Measurements from ENCODE around the gene TFPI.
"Not testable (repeated sequence)": the region's sequence is repeated elsewhere in the genome, so short reads cannot be mapped to it uniquely, and the experiment has no call there.

The TFPI gene

DNA sequence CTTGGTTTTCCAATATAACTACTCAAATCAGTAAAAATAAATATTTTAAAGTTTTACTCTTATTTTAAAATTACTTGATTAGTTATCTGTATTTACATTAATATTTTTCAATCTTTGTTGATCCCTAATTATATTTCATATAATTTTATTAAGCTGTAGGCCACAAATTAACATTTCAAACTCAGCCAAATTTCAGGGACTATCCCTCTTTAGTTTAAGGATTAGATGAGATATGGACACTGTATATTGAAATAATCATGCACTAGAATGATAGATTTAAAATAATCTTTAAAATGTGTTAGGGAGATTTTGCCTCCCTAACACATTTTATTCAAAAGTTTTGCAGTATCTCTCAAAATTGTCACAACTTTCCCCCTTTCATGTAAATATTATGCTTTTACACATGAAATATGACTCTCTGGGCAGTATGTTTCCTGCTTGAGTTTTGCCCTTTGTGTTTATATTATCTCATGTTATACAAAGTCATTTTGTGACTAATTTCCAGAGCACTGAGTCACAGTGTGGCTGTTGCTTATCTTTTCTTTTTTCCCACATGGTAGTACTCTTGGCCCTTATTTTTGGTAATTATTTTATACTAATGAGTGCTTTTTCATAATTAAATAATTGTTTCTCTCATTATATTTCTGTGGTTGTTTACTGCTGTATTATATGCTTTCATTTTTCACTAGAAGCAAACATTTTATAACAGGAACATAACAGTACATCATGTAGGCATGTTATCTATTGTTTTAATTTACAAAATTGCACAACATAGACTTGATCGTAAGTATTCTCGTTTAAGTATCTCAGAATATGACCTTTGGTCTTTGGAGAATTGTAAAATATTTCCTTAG, 1.2 kb downstream of the TFPI start:
- FAIRE-seq = no peak

DNA sequence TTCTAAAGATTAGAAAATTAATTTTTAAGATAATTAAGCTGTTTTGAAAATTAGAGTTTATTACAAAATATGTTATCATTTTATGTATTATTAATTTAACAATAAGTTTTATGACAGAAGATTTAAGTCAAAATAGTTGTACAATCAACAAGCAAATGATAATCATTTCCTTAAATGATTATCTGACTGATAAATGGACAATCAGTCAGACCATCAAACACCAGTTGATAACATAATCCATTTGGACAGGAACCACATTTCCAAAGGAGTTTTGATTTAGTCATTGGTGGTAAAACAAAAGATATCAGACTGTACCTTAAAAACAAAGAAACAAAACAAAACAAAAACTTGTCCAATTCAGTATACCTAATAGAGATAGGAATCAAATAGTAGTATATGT, 1.9 kb downstream of the TFPI start:
- no peak for FAIRE-seq

DNA sequence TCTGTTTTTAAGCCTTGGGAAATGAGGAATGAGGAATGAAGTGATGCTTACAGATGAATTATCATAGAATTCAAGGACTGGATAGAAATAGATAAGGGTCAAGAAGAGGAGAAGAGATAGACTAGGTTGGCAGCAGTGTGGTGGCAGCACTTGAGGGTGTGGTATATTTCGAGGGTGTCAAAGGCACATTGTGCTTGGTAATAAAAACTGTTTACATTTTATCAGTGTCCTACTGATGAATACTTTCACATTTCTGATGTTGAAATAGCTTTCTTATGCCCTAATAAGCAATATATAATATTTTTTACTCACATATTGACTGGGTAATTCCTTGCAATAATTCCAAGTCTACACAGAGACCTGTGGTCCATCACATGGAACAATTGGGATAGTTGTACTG, 3.4 kb downstream of the TFPI start:
- FAIRE-seq = no peak

DNA sequence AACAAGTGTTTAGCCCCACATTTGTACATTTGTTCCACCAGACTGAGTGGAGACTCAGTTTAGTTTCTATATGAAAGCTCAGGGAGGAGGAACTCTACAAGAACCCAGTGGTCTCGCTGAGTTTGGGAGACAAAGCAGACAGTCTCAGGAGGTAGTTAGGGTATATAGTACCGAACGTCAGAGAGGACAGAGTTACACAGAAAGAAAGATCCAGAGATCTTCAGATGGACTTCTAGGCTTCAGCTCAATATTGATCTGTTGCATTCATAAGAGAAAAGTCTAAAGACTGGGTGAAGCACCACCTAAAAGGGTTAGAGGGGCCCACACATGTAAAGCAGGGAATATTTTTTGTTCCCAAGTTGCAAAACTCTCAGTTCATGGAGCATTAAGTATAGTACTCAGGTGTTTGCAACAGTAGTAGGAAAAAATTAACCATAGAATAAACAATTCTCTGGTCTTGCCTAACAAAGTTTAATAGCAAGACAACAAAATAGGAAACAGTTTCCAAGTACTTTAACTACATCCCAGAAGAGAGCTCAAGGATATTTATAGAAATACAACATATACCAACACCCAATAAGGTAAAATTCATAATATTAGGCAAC, 4.2 kb downstream of the TFPI start:
- no peak for FAIRE-seq

DNA sequence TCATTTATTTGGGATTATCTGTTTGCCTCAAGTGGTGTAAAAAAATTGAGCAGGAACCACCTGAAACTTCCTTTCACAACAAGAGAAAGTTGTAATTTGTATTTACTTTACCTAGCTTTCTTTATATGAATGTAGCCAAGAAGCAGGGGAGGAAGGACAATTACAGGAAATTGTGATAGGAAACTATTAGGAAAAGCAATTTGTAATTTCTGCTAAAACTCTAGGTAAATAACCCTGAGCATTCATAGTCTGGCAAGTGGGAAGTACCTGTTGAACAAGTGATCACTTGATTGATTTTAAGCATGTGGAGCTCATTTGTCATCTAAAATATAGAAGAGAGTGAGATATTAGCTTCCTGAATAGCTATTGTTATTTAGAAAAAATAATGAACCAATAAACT, 5.0 kb downstream of the TFPI start:
- FAIRE-seq = peak; percentile 91

DNA sequence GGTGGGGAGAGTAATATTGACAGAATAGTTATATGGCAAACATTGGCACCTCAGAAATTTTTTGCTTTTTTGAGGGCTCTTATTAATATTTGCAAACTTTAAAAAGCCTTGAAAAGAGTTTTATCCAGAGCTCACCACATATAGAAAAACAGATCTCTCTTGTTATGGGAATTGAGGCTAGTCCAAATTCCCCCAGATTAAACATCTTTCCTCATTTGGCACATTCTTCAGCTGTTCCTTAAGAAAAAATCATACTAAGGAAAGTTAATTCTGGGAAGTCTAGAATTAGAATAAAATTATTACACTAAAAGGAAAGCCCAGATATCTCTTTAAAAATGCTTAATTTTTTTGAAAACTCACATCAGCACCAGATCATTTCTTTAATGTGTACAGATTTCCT, 5.6 kb downstream of the TFPI start:
- FAIRE-seq = no peak

DNA sequence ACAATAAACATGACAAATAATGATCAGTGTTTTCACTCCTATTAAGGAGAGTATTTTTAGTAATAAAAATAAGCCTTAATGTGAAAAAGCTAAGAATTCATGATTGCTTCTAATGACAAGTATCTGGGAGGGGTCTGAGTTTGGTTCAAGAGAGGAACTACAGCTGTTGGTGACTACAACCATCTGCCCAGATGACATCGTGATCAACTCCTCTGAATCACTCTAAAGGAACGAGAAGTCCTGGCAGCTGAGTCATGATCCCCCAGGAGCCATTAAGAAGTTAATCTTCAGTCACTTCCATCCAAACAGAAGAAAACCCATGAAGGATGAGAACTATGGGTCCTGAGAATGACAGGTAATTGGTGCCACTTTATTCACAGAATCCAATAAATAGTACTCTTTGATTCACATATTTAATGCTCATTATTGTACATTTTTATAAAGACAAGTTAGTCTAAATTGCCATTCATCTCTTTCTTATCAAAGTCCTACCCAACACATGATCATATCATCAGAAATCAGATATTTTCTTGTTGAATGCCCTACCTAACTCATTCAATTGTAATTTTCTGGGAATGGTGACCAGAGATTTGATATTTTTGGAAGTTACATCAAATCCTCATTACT, 6.8 kb downstream of the TFPI start:
- FAIRE-seq = peak; percentile 96

DNA sequence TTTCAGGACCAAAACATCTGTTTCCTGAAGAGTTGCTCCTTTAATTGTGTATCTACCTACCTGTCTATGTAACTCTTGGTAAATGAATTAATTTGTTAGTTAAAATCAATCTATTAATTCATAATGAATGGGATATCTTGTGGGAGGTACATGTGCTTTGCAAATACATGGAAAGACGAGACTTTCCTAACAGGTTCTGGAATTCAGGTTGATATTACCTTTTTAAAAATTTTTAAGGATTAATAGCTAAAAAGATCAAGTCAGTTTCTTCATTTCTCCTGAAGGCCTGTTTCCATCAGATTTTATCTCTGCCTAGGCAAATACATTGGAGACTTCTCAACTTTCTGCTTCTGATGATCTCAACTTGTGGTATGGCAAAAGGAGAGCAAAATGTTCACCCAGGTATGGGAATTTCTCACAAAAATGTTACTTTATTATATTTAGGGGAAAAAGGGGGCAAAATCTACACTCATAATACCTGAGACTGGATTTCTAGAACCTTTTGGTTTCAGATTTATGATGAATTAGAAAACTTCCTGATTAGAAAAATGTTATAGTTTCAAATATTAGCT, 7.4 kb downstream of the TFPI start:
- FAIRE-seq = peak; percentile 13

DNA sequence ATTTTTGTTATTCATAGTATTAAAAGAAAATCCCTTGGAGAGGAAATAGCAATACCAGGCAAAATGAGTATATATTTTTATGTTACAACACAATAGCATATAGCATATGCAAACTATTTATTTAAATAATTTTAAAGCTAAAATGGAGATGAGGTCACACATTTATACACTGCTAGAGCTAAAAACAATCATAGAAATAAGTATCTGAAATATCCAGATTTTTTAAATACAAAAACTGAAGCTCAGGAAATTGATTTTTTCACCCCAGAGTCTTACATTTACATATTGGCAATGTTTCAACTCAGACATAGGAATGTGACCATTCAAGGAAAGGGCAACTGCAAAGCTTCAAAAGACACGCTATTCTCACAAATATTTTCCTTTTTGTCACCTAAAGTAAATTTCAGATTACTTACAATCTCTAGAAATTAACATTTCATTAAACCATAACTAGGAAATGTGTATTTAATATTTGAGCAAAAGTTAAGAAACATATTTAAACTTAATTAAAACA, 8.9 kb downstream of the TFPI start:
- FAIRE-seq = peak; percentile 98

DNA sequence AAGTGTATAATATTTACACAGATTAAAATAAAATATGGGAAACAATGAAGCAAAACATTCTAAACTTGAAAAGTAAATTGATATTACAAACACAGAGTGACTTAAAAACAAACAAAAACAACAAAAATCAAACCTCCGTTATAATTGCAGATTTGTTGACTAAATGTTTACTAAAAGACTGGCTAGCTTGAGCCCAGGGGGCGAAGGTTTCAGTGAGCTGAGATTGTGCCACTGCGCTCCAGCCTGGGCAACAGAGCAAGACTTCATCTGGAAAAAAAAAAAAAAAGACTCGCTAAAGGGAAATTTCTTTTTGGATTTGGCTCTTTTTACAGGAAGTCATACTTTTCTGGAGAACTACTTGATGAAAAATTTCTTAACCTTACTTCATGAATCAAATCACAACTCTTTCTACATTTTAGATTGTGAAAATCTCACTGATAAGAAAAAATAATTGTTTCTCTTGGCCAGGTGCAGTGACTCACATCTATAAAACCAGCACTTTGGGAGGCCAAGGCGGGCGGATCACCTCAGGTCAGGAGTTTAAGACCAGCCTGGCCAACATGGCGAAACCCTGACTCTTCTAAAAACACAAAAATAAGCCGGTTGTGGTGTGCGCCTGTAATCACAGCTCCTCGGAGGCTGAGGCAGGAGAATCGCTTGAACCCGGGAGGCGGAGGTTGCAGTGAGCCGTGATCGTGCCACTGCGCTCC, 9.7 kb downstream of the TFPI start:
- no peak for FAIRE-seq

DNA sequence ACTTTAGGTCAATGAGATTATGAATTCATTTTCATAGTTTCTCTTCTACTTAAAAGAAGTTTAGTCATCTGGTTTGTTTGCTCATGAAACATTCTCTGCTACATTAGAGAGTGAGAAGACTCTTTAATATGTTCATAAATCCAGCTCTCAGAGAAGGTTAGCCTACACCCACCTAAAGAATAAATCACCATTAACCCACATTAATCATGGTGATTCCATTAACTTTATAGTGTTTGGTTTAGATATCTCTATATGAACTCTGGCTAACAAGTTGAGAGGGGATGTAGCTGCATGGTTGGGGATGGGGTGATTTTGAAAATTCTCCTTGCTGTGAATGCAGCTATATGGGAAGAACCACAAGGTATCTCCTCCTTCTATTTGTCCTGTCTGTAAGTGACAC, 10.7 kb downstream of the TFPI start:
- no peak for FAIRE-seq

DNA sequence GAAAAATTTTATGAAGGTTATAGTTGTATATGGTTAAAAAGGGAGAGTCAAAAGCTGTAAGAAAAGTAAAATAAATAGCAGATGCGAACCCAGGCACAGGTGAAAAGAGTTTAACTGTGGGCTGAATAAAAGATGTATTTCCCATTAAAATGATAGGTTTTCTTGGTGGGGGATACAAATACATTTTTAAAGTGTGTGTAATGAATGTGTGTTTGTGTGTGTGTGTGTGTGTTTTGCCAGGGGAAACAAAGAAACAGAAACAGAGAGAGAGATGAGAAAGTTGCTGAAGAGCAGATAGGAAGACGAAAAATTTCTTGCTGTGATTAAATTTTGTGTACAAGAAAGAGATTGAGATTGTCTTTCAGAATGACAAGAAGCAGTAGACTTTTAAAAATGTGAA, 12.1 kb downstream of the TFPI start:
- peak; percentile 57 for FAIRE-seq

DNA sequence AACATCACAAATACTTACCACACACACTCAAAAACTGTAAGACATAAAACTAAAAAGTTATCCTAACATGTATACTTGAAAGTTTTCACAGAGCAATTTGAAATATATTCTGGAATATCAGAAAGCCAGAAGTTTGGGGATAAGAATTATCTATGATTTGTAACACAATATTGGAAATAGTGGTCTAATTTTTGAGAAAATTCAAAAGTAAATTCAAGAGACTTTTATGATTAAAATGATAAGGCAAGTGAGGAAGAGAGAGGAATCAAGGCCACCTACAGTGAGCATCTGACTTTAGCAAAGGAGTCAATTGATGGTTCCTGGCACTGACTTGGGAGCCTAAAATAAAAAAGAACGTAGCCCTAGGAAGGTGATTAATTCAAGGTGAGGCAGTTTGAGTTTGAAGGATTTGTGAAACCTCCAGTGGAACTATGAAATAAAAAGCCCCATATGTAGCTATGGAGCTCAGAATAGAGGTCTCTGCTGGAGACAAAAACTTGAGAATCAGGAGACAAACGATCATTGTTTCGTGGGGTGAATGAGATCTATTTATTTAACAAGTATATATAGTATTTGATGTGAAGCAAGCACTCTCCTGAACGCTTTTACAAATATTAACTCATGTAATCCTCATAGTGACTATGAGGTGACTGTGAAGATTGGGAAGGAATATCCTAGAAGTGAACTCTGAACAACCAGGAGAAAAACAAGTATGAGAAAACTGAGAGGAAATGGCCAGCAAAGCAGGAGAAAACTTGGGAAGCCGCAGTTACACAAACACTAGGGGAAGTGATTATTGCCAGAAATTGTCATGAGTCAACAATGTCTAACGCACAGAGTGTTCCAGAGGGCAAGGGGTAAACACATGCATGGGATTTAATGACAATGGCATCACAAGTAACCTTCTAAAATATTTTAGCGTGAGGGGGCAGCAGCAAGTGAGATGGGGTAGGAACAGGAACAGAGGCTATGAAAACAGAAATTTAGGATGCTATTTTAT, 12.8 kb downstream of the TFPI start:
- FAIRE-seq = peak; percentile 96

DNA sequence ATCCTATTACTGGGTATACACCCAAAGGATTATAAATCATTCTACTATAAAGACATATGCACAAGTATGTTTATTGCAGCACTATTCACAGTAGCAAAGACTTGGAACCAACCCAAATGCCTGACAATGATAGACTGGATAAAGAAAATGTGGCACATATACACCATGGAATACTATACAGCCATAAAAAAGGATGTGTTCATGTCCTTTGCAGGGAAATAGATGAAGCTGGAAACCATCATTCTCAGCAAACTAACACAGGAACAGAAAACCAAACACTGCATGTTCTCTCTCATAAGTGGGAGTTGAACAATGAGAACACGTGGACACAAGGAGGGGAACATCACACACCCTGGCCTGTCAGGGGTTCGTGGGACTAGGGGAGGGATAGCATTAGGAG, 16.0 kb downstream of the TFPI start:
- FAIRE-seq = not testable (repeated sequence)

DNA sequence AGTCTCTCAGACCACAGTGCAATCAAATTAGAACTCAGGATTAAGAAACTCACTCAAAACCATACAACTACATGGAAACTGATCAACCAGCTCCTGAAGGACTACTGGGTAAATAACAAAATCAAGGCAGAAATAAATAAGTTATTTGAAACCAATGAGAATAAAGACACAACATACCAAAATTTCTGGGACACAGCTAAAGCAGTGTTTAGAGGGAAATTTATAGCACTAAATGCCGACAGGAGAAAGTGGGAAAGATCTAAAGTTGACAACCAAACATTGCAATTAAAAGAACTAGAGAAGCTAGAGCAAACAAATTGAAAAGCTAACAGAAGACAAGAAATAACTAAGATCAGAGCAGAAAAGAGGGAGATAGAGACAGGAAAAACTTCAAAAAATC, 18.9 kb downstream of the TFPI start:
- not testable (repeated sequence) for FAIRE-seq

DNA sequence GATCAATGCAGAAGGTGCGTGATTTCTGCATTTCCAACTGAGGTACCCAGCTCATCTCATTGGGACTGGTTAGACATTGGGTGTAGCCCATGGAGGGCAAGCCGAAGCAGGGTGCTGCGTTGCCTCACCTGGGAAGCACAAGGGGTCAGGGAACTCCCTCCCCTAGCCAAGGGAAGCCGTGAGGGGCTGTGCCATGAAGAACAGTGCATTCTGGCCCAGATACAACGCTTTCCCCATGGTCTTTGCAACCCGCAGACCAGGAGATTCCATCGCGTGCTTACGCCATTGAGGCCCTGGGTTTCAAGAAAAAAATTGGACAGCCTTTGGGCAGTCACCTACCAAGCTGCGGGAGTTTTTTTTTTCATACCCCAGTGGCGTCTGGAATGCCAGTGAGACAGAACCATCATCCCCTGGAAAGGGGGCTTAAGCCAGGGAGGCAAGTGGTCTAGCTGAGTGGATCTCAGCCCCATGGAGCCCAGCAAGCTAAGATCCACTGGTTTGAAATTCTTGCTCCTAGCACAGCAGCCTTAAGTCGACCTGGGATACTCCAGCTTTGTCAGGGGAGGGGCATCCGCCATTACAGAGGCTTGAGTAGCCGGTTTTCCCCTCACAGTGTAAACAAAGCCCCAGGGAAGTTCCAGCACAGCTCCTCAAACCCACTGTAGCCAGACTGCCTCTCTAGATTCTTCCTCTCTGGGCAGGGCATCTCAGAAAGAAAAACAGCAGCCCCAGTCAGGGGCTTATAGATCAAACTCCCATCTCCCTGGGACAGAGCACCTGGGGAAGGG, 21.7 kb downstream of the TFPI start:
- FAIRE-seq = no peak

DNA sequence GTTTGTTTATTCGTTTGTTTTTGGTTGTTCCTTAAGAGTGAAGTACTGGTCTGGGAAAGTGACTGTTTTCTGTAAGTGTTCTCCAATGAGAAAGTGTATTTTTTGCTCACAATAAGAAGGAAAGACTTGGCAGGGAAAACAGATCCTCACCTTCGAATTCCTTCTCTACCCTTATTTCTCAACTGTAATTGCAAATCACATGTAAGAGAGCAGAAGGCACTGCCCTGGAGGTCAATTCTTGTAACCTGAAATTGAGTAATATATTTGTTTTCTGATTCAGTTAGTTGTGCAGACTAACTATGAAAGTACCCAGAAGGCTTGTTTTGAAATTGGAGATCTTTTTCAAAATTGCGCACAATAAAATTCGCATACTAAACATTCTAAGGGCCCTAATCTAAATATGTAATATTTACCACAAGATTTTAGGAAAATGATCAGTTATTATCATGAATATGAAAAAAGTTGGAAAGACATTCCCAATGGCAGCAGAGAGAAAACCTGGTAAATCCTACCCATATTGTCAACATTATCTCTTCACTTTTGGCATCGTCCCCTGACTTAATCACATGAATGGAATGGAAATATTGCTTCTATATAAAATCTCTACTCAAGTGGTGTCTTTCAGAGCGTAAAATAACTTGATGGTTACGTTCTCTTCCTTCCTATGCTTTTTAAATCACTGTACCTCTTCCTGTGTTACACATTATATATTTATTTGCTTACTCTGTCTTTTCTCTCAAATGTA, 24.1 kb downstream of the TFPI start:
- FAIRE-seq = peak; percentile 15

DNA sequence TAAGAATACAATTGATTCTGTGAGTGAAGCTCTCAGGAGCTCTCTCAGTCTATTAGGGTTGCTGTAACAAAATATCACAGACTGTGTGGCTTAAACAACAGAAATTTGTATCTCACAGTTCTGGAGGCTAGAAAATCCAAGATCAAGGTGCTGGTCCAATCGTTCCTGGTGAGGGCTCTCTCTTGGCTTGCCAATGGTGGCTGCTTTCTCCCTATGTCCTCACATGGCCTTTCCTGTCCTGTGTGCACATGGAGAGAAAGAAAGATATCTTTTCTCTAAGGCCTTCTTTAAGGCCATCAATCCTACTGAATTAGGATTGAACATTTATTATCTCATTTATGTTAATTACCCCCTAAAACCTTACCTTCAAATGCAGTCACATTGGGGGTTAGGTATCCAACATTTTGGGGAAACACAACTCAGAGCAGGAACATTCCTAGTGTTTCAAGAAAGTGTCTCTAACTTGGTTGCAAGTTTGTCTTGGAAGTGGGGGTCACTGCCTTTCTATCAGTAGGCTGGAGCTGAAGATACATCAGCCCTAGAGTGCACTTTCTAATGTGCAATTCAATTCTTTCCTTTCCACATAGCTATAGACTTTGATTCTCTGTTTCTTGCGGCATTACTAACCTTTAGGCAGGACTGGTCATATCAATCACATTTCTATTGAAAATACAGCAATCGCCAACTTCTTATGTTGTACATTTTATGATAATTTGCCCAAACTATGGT, 24.8 kb downstream of the TFPI start:
- FAIRE-seq = no peak

DNA sequence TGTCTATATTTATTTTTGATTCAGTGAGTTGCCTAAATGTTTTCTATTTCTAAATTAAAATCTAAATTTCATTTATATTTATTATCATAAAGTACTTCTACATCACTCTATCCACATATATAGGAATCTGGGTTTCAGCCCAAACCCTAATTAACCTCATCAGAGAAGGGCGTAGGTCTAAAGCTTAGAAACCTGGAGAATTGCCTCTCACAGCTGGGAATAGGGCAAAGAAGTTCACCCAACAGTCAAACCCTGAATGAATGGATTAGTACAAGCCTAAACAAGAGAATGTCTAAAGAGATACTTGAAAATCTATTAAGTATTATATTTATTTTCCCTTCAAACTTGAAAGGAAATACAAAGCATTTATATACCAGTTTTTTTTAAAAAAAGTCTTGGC, 26.2 kb downstream of the TFPI start:
- peak; percentile 70 for FAIRE-seq

All from G401.6 (cell line).